Keratinocyte (primary cell): ENCODE results near the gene RHOU. TPM values are rescaled to one million over a fixed set of nuclear protein-coding genes. Genes with fewer than 3 reads are reported as not detected.
"Not testable (repeated sequence)": the region's sequence is repeated elsewhere in the genome, so short reads cannot be mapped to it uniquely, and the experiment has no call there.

Experiments
- DNase-seq: peaks from one replicate; pipeline ENCODE4 v3.0.0-alpha.2; 2011; ENCODE audit warnings: low read depth, missing footprints, low spot score
- FAIRE-seq: peaks from 2 replicates; lab custom pipeline; 2011; peaks lifted over from hg19 to GRCh38; lab: Jason Lieb, UNC
- H2AFZ ChIP-seq: 2 replicates; pipeline ENCODE4 v1.6.0; 2012; ENCODE audit warnings: low read length, control low read depth, inconsistent platforms; ENCODE audit not compliant: control insufficient read depth
- H3K27ac ChIP-seq: 2 replicates; pipeline ENCODE4 v1.5.1; 2011; ENCODE audit warnings: low read length; ENCODE audit not compliant: control insufficient read depth, insufficient read depth
- H3K27me3 ChIP-seq: 3 replicates; pipeline ENCODE4 v1.6.0; 2011; ENCODE audit warnings: low read length; ENCODE audit not compliant: control insufficient read depth, insufficient read depth; ENCODE audit errors: extremely low read depth
- H3K36me3 ChIP-seq, 2 experiments: 2 replicates in 1 of 2; 3 replicates in 1 of 2; pipeline ENCODE4 v1.5.1; 2011; ENCODE audit warnings: low read length in 2 of 2, mild to moderate bottlenecking in 1 of 2; ENCODE audit not compliant: control insufficient read depth in 2 of 2, insufficient read depth in 2 of 2; ENCODE audit errors: extremely low read depth in 1 of 2
- H3K4me1 ChIP-seq: 3 replicates; pipeline ENCODE4 v1.5.1; 2011; ENCODE audit warnings: low read length; ENCODE audit not compliant: control insufficient read depth, insufficient read depth; ENCODE audit errors: extremely low read depth
- H3K4me2 ChIP-seq: 3 replicates; pipeline ENCODE4 v1.6.0; 2011; ENCODE audit warnings: low read depth, low read length; ENCODE audit not compliant: control insufficient read depth, insufficient read depth; ENCODE audit errors: extremely low read depth
- H3K4me3 ChIP-seq, 3 experiments: fragments of 200-600 bp in 1 of 3; sonication (generic) in 1 of 3; 2 replicates in 2 of 3; 3 replicates in 1 of 3; pipeline ENCODE4 v1.5.1; 2011 to 2016; ENCODE audit warnings: low read length in 3 of 3, mild to moderate bottlenecking in 3 of 3, control low read depth in 2 of 3, inconsistent platforms in 1 of 3, low read depth in 1 of 3, mixed read lengths in 1 of 3, mixed run types in 1 of 3, moderate library complexity in 1 of 3; ENCODE audit not compliant: control insufficient read depth in 2 of 3, insufficient read depth in 2 of 3; ENCODE audit errors: extremely low read depth in 1 of 3
- H3K79me2 ChIP-seq: 2 replicates; pipeline ENCODE4 v1.6.0; 2012; ENCODE audit warnings: low read length; ENCODE audit not compliant: control insufficient read depth, insufficient read depth
- H3K9ac ChIP-seq: 3 replicates; pipeline ENCODE4 v1.6.0; 2011; ENCODE audit warnings: low read length; ENCODE audit not compliant: control insufficient read depth, insufficient read depth; ENCODE audit errors: extremely low read depth
- H3K9me1 ChIP-seq: 3 replicates; pipeline ENCODE4 v1.6.0; 2011; ENCODE audit warnings: low read length; ENCODE audit not compliant: control insufficient read depth, insufficient read depth; ENCODE audit errors: extremely low read depth
- H3K9me3 ChIP-seq: 2 replicates; pipeline ENCODE4 v1.5.1; 2012; ENCODE audit warnings: low read depth, low read length; ENCODE audit not compliant: control insufficient read depth
- H4K20me1 ChIP-seq: 3 replicates; pipeline ENCODE4 v1.6.0; 2011; ENCODE audit warnings: low read length; ENCODE audit not compliant: control insufficient read depth, insufficient read depth; ENCODE audit errors: extremely low read depth
- EZH2 ChIP-seq: IDR thresholded peaks from one replicate; pipeline ENCODE4 v1.6.1; 2012; ENCODE audit warnings: inconsistent platforms, mild to moderate bottlenecking, low read length, moderate library complexity
- dilution Hi-C: fragments of 300-500 bp; cut with MboI; formaldehyde crosslinking; loops from one replicate; pipeline ENCODE4 v1.7.0; 2020; ENCODE audit warnings: low sequenced_read_pairs; ENCODE audit not compliant: extremely low pct_ligation_motif_present
- polyA plus RNA-seq, 5 experiments: library from polyadenylated mRNA; depleted of rRNA in 3 of 5; stranded (reverse) in 3 of 5; stranded (forward) in 1 of 5; unstranded in 1 of 5; fragments of >200 nt; gene quantifications; 1 replicate in 1 of 5; 2 replicates in 3 of 5; 3 replicates in 1 of 5; pipeline versions ENCODE4 v1.2.1 to v1.2.3, GENCODE V29; 2011 to 2012; ENCODE audit warnings: missing spikeins in 2 of 5, low read depth in 1 of 5, low replicate concordance in 1 of 5
- TF ChIP-seq, protein P1 (sequence below), 3 experiments: IDR thresholded peaks in 1 of 3; conservative IDR thresholded peaks in 1 of 3; optimal IDR thresholded peaks in 1 of 3; 2 replicates in 2 of 3; 3 replicates in 1 of 3; pipeline versions ENCODE3 to v1.5.1; 2011; ENCODE audit warnings: low read length in 3 of 3, mild to moderate bottlenecking in 3 of 3, moderate library complexity in 2 of 3, control low read depth in 1 of 3, inconsistent platforms in 1 of 3; ENCODE audit not compliant: insufficient read depth in 2 of 3; ENCODE audit errors: extremely low read depth in 1 of 3

Gene RHOU
- polyA plus RNA-seq, 1 donor (not counting 4 experiments of a cell fraction or from before 2014, with no cell fraction given) = 0.29 TPM

DNA sequence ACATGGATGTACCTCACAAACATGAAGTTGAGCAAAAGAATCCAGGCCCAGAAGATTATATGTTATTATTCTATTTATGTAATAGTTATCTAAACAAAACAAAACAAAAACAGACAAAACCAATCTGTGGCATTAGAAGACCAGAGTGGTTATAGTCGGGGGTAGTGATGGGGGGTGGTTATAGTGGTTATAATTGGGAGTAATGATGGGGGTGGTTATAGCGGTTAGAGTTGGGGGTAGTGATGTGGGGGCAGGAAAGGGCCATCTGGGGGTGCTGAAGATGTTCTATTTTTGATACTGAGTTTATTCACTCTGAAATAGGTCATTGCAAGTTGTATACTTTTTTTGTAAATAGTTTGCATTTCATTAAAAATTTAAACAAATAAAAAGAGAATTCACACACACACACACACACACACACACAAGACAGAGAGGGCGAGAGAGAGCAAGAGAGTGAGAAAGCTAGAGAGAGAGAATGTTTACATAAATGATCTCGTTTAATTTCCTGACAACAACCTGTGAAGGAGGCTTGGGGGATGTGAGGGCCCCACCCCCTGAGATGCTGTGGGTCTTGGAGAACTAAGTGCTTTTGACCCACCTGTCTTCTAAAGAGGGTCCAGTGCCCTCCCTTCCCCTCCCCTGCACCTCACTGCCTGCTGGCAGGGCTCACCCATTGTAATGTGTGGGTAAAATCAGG, 37.4 kb downstream of the RHOU start:
- no peak overlapping the region for H2AFZ ChIP-seq
- H3K36me3 ChIP-seq = no peaks in the 10 kb centered on the region
- DNase-seq = no peak
- no peak overlapping the region for H3K4me3 ChIP-seq
- no peak overlapping the region for H3K9ac ChIP-seq
- no peaks in the 10 kb centered on the region for H3K4me1 ChIP-seq
- dilution Hi-C loops = no loop called here
- no peak overlapping the region for H3K27ac ChIP-seq
- H3K9me3 ChIP-seq = no peaks in the 10 kb centered on the region
- FAIRE-seq = no peak
- H4K20me1 ChIP-seq = no peaks in the 10 kb centered on the region
- H3K4me2 ChIP-seq = no peak overlapping the region
- H3K79me2 ChIP-seq = no peaks in the 10 kb centered on the region
- no peak for TF ChIP-seq EZH2
- TF ChIP-seq, protein P1, sequence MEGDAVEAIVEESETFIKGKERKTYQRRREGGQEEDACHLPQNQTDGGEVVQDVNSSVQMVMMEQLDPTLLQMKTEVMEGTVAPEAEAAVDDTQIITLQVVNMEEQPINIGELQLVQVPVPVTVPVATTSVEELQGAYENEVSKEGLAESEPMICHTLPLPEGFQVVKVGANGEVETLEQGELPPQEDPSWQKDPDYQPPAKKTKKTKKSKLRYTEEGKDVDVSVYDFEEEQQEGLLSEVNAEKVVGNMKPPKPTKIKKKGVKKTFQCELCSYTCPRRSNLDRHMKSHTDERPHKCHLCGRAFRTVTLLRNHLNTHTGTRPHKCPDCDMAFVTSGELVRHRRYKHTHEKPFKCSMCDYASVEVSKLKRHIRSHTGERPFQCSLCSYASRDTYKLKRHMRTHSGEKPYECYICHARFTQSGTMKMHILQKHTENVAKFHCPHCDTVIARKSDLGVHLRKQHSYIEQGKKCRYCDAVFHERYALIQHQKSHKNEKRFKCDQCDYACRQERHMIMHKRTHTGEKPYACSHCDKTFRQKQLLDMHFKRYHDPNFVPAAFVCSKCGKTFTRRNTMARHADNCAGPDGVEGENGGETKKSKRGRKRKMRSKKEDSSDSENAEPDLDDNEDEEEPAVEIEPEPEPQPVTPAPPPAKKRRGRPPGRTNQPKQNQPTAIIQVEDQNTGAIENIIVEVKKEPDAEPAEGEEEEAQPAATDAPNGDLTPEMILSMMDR (optimal IDR thresholded peaks at IDR 0.05 in 1 of 3, IDR thresholded peaks at IDR 0.05 in 1 of 3, conservative IDR thresholded peaks at IDR 0.05 in 1 of 3; ENCODE audit: extremely low read depth in 1 of 3, insufficient read depth in 2 of 3, low read length in 3 of 3) = no peak
- no peaks in the 10 kb centered on the region for H3K9me1 ChIP-seq
- no peaks in the 10 kb centered on the region for H3K27me3 ChIP-seq

DNA sequence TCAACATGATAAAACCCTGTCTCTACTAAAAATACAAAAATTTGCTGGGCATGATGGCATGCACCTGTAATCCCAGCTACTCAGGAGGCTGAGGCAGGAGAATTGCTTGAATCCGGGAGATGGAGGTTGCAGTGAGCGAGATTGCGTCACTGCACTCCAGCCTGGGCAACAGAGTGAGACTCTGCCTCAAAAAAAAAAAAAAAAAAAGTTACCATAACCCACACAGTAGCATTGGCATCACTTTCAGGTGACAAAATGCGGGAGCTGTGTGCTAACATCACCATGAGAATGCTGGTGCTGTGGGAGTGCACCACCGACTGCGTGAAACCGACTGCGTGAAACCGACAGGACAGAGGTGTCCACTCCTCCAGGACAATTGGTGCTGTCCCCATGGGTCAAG, 40.7 kb downstream of the RHOU start:
- H3K4me2 ChIP-seq, H4K20me1 ChIP-seq, H3K9me1 ChIP-seq, H3K79me2 ChIP-seq, DNase-seq, H3K9ac ChIP-seq, dilution Hi-C loops, H2AFZ ChIP-seq, FAIRE-seq, H3K9me3 ChIP-seq, H3K36me3 ChIP-seq, H3K4me3 ChIP-seq, H3K27me3 ChIP-seq, H3K27ac ChIP-seq, H3K4me1 ChIP-seq: not testable (repeated sequence)

DNA sequence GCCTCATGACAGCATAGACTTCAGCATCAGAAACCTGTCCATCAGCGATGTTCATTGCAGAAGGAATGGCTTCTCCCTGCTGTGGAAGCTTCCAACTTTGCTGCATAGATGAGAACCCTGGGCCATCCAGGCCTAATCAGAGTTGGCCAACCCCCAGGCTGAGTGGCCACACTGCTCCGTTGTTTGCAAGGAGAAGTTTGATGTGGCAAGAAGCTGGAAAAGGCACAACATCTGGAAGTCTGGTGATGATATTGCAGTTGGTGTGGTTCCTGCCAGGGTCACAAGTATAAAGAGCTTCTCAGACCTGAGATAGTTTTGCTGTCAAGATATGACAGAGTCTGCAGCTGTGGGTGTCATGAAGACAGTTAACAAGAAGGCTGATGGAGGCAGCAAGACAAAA, 41.2 kb downstream of the RHOU start:
- Histone ChIP-seq H3K9ac (no peak overlapping the region), H3K9me3 (no peaks in the 10 kb centered on the region), H3K27me3 (no peaks in the 10 kb centered on the region), H4K20me1 (no peaks in the 10 kb centered on the region), H3K27ac (no peak overlapping the region), H3K9me1 (no peaks in the 10 kb centered on the region), H3K4me3 (no peak overlapping the region), H3K4me1 (no peaks in the 10 kb centered on the region), H3K4me2 (no peak overlapping the region), H3K36me3 (no peaks in the 10 kb centered on the region), H2AFZ (no peak overlapping the region), H3K79me2 (no peaks in the 10 kb centered on the region)
- dilution Hi-C loops = no loop called here
- FAIRE-seq (no peak), DNase-seq (no peak)
- TF ChIP-seq EZH2 = no peak
- TF ChIP-seq, protein P1 (optimal IDR thresholded peaks at IDR 0.05 in 1 of 3, IDR thresholded peaks at IDR 0.05 in 1 of 3, conservative IDR thresholded peaks at IDR 0.05 in 1 of 3; ENCODE audit: extremely low read depth in 1 of 3, insufficient read depth in 2 of 3, low read length in 3 of 3) = no peak
